Endothelial cell of umbilical vein (primary cell): ENCODE measurements around the gene DOCK4. TPM values are rescaled to one million over a fixed set of nuclear protein-coding genes. Genes with fewer than 3 reads are reported as not detected.

ENCODE experiments used
- BruUV-seq: library from RNA; stranded (reverse); fragments of 400-500 nt; replicated peaks from 2 replicates; lab custom pipeline; 2021; lab: Mats Ljungman, UMichigan
- CTCF ChIA-PET: fragments of 300-600, 350-600 bp; sonication (Branson Sonifier 250); formaldehyde crosslinking; loops from one replicate; lab custom pipeline; 2021; ENCODE audit warnings: antibody characterized with exemption, inconsistent platforms; lab: Charles Lee
- POLR2A ChIA-PET: fragments of 300-600, 350-600 bp; sonication (Branson Sonifier 250); formaldehyde crosslinking; loops from one replicate; lab custom pipeline; 2021; ENCODE audit warnings: antibody characterized with exemption, inconsistent platforms; lab: Charles Lee
- DNase-seq: peaks from one replicate; pipeline ENCODE4 v3.0.0-alpha.2; 2011; ENCODE audit warnings: low read depth, low spot score
- FAIRE-seq: peaks from 2 replicates; lab custom pipeline; 2011; peaks lifted over from hg19 to GRCh38; lab: Jason Lieb, UNC
- H2AFZ ChIP-seq: 2 replicates; pipeline ENCODE4 v1.6.0; 2012; ENCODE audit warnings: low read depth, low read length, control low read depth, inconsistent platforms
- H3K27ac ChIP-seq: 2 replicates; pipeline ENCODE4 v1.5.1; 2011; ENCODE audit warnings: low read depth, mild to moderate bottlenecking, control low read depth, low read length, moderate library complexity; ENCODE audit not compliant: insufficient read depth
- H3K27me3 ChIP-seq, 2 experiments: 2 replicates each; pipeline versions ENCODE4 v1.6.0 to v1.6.1; 2011; ENCODE audit warnings: low read length in 2 of 2, mixed read lengths in 1 of 2; ENCODE audit not compliant: control insufficient read depth in 2 of 2, insufficient read depth in 2 of 2
- H3K36me3 ChIP-seq, 2 experiments: 2 replicates in 1 of 2; 3 replicates in 1 of 2; pipeline ENCODE4 v1.5.1; 2011; ENCODE audit warnings: low read length in 2 of 2, mild to moderate bottlenecking in 1 of 2, moderate library complexity in 1 of 2; ENCODE audit not compliant: control insufficient read depth in 2 of 2, insufficient read depth in 2 of 2; ENCODE audit errors: extremely low read depth in 1 of 2
- H3K4me1 ChIP-seq: 3 replicates; pipeline ENCODE4 v1.5.1; 2011; ENCODE audit warnings: mild to moderate bottlenecking, low read length; ENCODE audit not compliant: control insufficient read depth, insufficient read depth; ENCODE audit errors: extremely low read depth
- H3K4me2 ChIP-seq: 2 replicates; pipeline ENCODE4 v1.6.1; 2011; ENCODE audit warnings: low read length, control low read depth, mixed read lengths; ENCODE audit not compliant: insufficient read depth
- H3K4me3 ChIP-seq, 3 experiments: fragments of 200-600 bp in 1 of 3; sonication (generic), shearing (Covaris generic) in 1 of 3; replicated peaks in 1 of 3; 2 replicates each; pipeline ENCODE4 v1.5.1; 2011 to 2016; ENCODE audit warnings: control low read depth in 3 of 3, low read length in 3 of 3, mild to moderate bottlenecking in 2 of 3, inconsistent platforms in 1 of 3, low read depth in 1 of 3, moderate library complexity in 1 of 3; ENCODE audit not compliant: insufficient read depth in 1 of 3
- H3K79me2 ChIP-seq: 2 replicates; pipeline ENCODE4 v1.6.0; 2012; ENCODE audit warnings: low read length, inconsistent platforms; ENCODE audit not compliant: control insufficient read depth, insufficient read depth
- H3K9ac ChIP-seq: replicated peaks from 2 replicates; pipeline ENCODE3; 2011; ENCODE audit warnings: low read length, control low read depth; ENCODE audit not compliant: insufficient read depth; ENCODE audit errors: extremely low read depth
- H3K9me1 ChIP-seq: replicated peaks from 3 replicates; pipeline ENCODE4 v1.6.0; 2011; ENCODE audit warnings: mild to moderate bottlenecking, low read length; ENCODE audit not compliant: control insufficient read depth, insufficient read depth; ENCODE audit errors: extremely low read depth
- H3K9me3 ChIP-seq: replicated peaks from 2 replicates; pipeline ENCODE4 v1.5.1; 2012; ENCODE audit warnings: low read length, inconsistent platforms; ENCODE audit not compliant: control insufficient read depth, insufficient read depth
- H4K20me1 ChIP-seq: replicated peaks from 2 replicates; pipeline ENCODE3; 2011; ENCODE audit warnings: mild to moderate bottlenecking, low read length; ENCODE audit not compliant: control insufficient read depth, insufficient read depth; ENCODE audit errors: extremely low read depth
- CTCF ChIP-seq, 2 donors: IDR thresholded peaks; 1 replicate in 1 of 2; 2 replicates in 1 of 2; pipeline ENCODE4 v1.5.1; 2011; ENCODE audit warnings: low read length in 2 of 2, mild to moderate bottlenecking in 2 of 2, moderate library complexity in 2 of 2, control low read depth in 1 of 2, inconsistent platforms in 1 of 2, low read depth in 1 of 2; ENCODE audit not compliant: insufficient read depth in 1 of 2; ENCODE audit errors: extremely low read depth in 1 of 2
- EZH2 ChIP-seq: IDR thresholded peaks from 2 replicates; pipeline ENCODE4 v1.6.1; 2012; ENCODE audit warnings: borderline replicate concordance, low read depth, mild to moderate bottlenecking, moderate library complexity, low read length, inconsistent platforms; ENCODE audit not compliant: severe bottlenecking
- FOS ChIP-seq: IDR thresholded peaks from 2 replicates; pipeline ENCODE4 v1.6.1; 2011; ENCODE audit warnings: mild to moderate bottlenecking, low read length, moderate library complexity, borderline replicate concordance; ENCODE audit not compliant: insufficient read depth
- GATA2 ChIP-seq: IDR thresholded peaks from 2 replicates; pipeline ENCODE4 v1.7.0; 2011; ENCODE audit warnings: low read depth, mild to moderate bottlenecking, moderate library complexity, mixed read lengths, low read length; ENCODE audit not compliant: insufficient read length, insufficient read depth
- JUN ChIP-seq: IDR thresholded peaks from 2 replicates; pipeline ENCODE4 v1.6.1; 2011; ENCODE audit warnings: borderline replicate concordance, low read depth; ENCODE audit not compliant: insufficient read length, insufficient read depth
- MAX ChIP-seq: IDR thresholded peaks from 2 replicates; pipeline ENCODE4 v1.6.1; 2011; ENCODE audit not compliant: insufficient read depth, insufficient read length
- MYC ChIP-seq: IDR thresholded peaks from one replicate; pipeline ENCODE4 v1.6.1; 2011; ENCODE audit warnings: mild to moderate bottlenecking, low read depth, low read length
- POLR2A ChIP-seq: IDR thresholded peaks from 2 replicates; pipeline ENCODE4 v1.6.1; 2012; ENCODE audit warnings: low read depth, mild to moderate bottlenecking, control low read depth, low read length
- POLR2AphosphoS5 ChIP-seq: IDR thresholded peaks from 2 replicates; pipeline ENCODE4 v1.6.1; 2012; ENCODE audit warnings: low read depth, mild to moderate bottlenecking, control low read depth, low read length, moderate library complexity; ENCODE audit not compliant: insufficient read depth
- dilution Hi-C: fragments of 300-500 bp; cut with MboI; formaldehyde crosslinking; loops from one replicate; pipeline ENCODE4 v1.15.0; 2019; ENCODE audit warnings: low sequenced_read_pairs; ENCODE audit not compliant: extremely low pct_ligation_motif_present
- intact Hi-C: fragments of 100-400 bp; cut with micrococcal nuclease; formaldehyde crosslinking; loops from one replicate; pipeline ENCODE4 v1.10.0; 2022
- polyA plus RNA-seq, 4 experiments: library from polyadenylated mRNA; depleted of rRNA in 3 of 4; stranded (reverse) in 3 of 4; unstranded in 1 of 4; fragments of >200 nt; gene quantifications; 2 replicates each; pipeline versions ENCODE4 v1.2.1 to v1.2.3, GENCODE V29; 2011 to 2012; ENCODE audit warnings: missing spikeins in 1 of 4
- total RNA-seq: library from RNA; stranded (reverse); gene quantifications from 2 replicates; pipeline ENCODE4 v1.2.3, GENCODE V29; 2021

DOCK4 gene
- total and polyA plus RNA-seq, 2 donors (not counting 3 experiments of a cell fraction or from before 2014, with no cell fraction given) = 47.4 to 164 TPM

- Histone ChIP-seq H3K9me3 (no peaks in the 10 kb centered on the region), H3K9ac (no peak overlapping the region), H3K27me3 (no peaks in the 10 kb centered on the region), H2AFZ (no peak overlapping the region), H3K36me3 (peaks cover 17 to 23% of the 10 kb centered on the region in 2 experiments), H4K20me1 (no peaks in the 10 kb centered on the region), H3K4me3 (no peak overlapping the region), H3K27ac (no peak overlapping the region), H3K79me2 (no peaks in the 10 kb centered on the region), H3K4me1 (peaks cover 14% of the 10 kb centered on the region), H3K4me2 (no peak overlapping the region), H3K9me1 (no peaks in the 10 kb centered on the region)
- TF ChIP-seq EZH2 = no peak
- TF ChIP-seq FOS = no peak
- TF ChIP-seq MYC = no peak
- TF ChIP-seq POLR2AphosphoS5 = no peak
- TF ChIP-seq CTCF (IDR thresholded peaks at IDR 0.05; ENCODE audit: extremely low read depth in 1 of 2, insufficient read depth in 1 of 2, low read depth in 1 of 2, low read length in 2 of 2) = no peak
- TF ChIP-seq POLR2A = no peak
- no peak for TF ChIP-seq MAX
- TF ChIP-seq GATA2 = no peak
- TF ChIP-seq JUN = no peak
- intact Hi-C loops = loop anchor here (5.0 kb wide), 1 partner anchor 274 kb away; the partner anchor contains the start of genes DOCK4 and ZNF277
- FAIRE-seq (no peak), DNase-seq (no peak)
- ChIA-PET POLR2A (no interaction called here), CTCF (no interaction called here)
- no TSS peak for BruUV-seq
- dilution Hi-C loops = no loop called here
Observed at GRCh38 chr7:111933609-111934008, 272.6 kb downstream of the DOCK4 start.
